Loucy (cell line): ENCODE results near the gene BMPER.

Experiments used
- EZH2phosphoT487 ChIP-seq: fragments of 200-600 bp; IDR thresholded peaks from 2 replicates; pipeline ENCODE4 v1.6.1; 2018; ENCODE audit warnings: antibody characterized with exemption, mild to moderate bottlenecking, moderate library complexity, borderline replicate concordance
- TF ChIP-seq, protein P1 (sequence below): fragments of 200-600 bp; sonication (generic); conservative IDR thresholded peaks from 2 replicates; pipeline ENCODE4 v1.5.1; 2014; ENCODE audit warnings: mild to moderate bottlenecking, antibody characterized with exemption, low read length

DNA sequence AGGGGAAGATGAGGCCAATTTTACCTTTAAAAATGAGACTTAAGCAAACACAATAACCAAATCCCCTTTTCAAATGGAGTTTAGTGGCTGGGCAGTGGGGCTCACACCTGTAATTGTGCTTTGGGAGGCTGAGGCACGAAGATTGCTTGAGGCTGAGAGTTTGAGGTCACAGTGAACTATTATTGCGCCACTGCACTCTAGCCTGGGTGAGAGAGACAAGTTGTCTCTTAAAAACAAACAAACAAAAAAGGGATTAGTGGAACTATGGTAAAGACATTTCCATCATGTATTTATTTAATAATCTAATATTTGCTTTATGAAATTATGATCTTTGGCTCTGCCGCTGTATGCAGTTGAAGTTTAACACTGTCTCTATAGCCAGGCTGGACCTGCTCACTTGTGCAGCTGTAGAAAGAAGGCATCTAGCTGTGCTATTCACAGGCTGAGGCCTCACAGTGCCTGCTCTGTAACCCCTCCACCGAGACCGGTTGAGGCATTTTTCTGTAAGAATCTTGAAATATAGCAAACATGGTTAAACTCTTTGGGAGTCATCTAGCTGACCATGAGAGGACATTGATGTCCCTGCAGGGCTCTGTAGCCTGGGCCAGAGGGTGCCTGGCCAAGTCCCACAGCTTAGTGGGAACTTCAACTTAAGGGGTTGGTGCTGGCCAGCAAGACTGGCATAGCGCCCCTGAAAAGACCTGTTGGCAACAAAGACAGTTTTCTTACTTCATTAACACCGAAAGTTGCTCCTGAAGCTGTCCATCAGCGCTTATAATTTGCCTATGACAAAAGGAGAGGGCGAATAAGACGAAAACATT lies 131.8 kb downstream of the BMPER start:
- TF ChIP-seq, protein P1, sequence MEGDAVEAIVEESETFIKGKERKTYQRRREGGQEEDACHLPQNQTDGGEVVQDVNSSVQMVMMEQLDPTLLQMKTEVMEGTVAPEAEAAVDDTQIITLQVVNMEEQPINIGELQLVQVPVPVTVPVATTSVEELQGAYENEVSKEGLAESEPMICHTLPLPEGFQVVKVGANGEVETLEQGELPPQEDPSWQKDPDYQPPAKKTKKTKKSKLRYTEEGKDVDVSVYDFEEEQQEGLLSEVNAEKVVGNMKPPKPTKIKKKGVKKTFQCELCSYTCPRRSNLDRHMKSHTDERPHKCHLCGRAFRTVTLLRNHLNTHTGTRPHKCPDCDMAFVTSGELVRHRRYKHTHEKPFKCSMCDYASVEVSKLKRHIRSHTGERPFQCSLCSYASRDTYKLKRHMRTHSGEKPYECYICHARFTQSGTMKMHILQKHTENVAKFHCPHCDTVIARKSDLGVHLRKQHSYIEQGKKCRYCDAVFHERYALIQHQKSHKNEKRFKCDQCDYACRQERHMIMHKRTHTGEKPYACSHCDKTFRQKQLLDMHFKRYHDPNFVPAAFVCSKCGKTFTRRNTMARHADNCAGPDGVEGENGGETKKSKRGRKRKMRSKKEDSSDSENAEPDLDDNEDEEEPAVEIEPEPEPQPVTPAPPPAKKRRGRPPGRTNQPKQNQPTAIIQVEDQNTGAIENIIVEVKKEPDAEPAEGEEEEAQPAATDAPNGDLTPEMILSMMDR, result no peak
- TF ChIP-seq EZH2phosphoT487, result no peak
